HG02678 (cell line): ENCODE measurements around the gene BTG1.
A peak's percentile ranks its signal among the peaks of the same experiment; 100 is the strongest.
"Not testable (repeated sequence)": the region's sequence is repeated elsewhere in the genome, so short reads cannot be mapped to it uniquely, and the experiment has no call there.

Experiments used
- ATAC-seq: cut with Tn5 transposase; IDR thresholded peaks from one replicate; pipeline ENCODE4 v1.9.1; 2021; ENCODE audit warnings: mild to moderate bottlenecking, moderate library complexity; ENCODE audit not compliant: unreplicated experiment

BTG1 gene

DNA sequence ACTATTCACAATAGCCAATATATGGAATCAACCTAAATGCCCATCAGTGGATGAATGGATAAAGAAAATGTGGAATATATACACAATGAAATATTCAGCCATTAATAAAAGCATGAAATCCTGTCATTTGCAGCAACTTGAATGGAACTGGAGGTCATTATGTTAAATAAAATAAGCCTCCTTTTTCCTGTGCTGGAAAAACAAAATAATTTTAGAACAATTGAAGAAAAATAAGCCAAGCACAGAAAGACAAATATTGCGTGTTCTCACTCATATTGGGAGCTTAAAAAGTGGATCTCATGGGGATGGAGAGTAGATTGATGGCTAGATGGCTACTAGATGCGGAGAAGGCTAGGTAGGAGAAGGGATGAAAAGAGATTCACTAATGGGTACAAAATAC lies 6.3 kb upstream of the BTG1 start:
- ATAC-seq, result no peak

DNA sequence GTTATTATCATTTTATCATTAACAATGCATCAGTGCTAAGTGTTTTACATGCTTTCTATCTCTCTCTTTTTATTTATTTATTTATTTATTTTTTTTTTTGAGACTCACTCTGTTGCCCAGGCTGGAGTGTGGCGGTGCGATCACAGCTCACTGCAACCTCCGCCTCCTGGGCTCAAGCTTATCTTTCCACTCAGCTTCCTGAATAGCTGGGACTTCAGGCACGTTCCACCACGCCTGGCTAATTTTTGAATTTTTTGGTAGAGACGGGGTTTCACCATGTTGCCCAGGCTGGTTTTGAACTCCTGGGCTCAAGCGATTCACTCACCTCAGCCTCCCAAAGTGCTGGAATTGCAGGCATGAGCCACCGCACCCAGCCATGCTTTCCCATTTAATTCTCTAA lies 3.9 kb upstream of the BTG1 start:
- ATAC-seq, result no peak

DNA sequence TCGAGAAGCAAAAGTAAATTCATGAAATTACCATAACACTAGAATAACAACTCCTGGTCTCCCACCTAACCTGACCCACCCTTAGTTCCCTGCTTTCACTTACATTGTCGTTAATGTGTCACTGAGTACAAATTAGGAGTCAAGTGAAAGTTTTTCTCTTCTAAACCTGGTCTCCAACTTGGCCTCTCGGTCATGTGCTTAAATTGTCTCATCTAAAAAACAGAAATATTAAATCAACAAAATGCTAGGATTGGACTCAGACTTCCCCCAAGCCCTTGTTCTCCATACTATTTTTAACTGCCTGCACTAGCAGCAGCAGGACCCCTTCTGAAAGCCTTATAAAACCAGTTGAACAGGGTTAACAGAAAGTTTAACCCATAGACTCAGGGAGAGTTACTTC lies 1.8 kb upstream of the BTG1 start:
- no peak for ATAC-seq

DNA sequence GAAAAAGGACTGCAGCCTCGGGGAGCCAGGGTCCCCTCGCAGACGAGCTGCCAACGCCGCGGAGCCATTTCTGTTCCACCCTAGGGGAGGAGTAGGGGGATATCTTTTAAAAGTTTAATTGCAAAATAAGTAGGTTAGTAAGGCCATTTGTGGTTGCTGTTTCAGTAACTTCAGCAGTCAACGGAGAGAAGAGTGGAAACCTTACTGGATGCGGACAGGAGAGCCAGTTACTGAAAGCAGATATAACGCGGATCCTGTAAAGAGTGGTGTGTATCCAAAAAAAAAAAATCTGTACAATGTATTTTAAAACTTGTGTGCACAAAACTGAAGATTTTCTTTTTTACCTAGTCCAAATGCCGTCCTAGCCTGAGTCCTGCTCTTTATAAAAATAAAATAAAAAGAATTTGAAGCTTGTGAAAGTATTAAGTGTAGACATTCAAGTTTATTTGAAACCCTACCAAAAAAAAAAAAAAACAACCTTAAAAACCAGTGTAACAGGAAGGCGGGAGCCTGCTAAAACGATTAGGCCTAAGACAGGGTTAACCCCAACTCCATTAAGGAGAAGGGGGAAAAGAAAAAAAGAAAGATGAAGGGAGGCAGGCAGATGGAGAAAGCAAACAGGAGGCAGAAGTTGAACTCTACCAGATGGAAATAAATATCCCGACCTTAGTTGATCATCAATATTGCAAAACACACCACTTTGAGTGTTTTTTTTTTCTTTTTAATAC lies 1.0 kb upstream of the BTG1 start:
- no peak for ATAC-seq

DNA sequence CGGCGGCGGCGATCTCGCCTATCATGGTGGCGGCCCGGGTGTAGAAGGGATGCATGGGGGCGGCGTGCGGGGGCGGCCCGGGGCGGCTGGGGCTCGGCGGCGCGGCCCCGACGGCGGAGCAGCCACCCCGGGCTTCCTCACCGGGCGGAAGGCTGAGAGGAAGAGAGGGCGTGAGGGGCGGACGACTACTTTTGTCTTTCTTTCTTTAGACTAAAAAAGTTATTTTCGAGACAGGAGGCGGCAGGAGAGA lies 240 bp downstream of the BTG1 start:
- ATAC-seq, result peak; percentile 9

DNA sequence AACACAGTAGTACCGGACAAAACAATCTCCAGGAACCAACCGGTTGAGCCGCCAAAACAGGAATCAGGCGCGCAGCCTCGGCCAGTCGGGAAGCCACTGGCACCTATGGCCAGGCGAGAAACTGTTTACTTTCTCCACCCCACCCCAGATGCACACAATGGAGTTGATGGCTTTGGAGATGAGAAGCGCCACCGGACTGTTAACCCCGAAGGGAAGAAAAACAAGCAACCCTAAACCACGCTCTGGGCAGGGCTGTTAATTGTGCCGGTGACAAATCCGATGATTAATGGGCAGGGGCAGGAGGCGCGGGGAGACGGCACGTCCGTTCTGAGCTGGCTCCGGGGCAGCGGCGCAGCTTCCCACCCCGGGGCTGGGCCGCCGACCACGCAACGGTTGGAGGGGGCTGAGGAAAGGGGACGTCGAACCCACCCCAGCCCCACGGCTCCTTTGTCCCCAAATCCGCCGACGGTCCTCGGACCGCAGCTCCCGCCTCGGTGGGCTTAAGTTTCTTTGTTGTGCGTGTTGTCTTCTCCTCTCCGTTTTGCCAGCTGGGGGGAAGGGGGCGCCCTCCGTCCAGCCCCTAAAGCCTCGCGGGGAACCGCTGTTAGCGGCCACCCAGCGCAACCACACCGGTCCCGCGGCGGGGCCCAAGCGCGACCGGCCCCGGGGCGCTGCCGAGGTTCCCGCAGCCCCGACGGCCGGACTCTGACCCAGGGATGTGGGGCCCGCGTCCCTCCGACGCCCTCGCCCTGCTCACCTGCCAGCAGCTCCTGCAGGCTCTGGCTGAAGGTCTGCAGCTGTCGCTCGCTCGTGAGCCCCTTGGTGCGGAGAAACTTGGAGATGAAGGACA lies 790 bp downstream of the BTG1 start:
- ATAC-seq, result no peak

DNA sequence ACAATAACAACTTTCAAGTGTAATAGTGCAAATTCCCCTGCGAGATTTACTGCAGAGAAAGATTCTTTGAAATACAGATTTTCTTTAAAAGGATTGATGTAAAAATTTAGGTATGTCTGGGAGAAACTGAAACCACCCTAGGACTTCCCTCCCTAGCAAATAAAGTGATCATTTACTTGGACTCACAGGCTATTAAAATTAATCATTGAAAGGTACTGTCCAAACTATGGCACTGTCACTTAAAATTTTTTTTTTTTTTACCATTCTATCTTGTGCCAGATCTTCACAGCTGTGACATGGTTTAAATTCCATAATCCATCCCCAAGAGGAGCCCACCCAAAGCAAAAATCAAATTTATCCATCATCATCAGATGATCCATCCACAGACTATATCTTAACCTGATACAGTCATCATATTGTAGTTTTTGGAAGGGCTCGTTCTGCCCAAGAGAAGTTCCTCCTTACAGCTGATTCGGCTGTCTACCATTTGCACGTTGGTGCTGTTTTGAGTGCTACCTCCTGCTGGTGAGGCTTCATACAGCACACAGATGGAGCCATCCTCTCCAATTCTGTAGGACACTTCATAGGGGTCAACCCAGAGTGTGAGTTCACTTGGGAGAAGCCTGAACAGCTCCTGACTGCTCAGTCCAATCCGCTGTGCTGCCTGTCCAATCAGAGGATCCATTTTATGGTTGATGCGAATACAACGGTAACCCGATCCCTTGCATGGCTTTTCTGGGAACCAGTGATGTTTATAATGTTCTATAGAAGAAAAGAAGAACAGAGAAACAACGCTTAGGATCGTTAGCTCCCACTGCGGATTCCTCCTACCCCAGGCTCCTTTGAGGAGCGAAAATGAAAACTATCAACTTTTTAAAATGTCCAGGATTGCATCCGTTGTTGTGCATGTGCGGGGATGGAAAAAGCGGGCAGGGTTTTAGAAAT lies 1.7 kb downstream of the BTG1 start:
- ATAC-seq, result no peak

DNA sequence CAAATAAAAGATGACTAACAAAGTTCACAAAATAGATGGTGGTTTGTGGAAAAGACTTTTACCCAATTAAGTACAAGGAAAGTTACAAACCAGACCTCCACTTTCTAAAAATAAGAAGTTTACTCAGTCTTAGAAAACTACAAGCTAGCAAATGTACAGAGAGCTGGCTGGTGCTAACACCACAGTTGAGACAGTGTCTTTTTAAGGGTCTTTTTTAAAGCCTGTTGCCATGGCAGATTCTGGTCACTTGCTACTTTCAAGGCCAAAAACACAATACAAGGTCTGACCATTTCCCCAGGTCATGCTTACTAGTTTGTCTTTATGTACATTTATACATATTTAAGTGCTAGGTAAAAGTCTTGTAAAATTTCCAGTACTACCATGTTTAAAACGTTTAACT lies 2.4 kb downstream of the BTG1 start:
- ATAC-seq, result no peak

DNA sequence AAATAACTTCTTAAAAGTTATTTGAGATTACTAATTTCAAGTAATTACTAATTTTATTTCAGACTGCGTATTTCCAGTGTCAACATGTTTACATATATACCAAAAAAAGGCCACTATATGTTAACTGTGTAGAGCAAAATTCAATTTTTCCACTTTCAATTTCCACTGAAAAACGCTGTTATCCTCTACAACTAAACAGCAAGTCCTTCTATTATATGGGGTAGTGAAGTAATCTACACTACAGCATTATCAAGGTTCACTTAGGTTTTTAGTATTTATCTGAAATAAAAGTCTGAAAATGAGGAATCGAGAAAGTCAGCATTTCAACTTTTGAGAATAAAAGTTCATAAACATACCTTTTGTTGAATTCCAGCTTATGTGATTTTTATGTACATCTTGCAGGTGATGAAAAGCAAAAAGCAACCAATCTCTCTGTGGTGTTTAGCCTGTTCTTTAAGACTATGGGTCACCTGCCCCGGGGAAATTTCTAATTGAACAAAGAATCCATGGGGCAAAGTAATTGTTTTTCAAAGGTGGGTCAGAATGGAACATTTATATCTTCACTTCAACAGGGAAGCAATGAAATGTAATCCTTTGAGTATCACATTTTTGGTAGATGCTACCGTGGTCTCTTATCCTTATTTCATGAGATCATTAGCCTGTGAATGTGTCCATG lies 3.3 kb downstream of the BTG1 start:
- no peak for ATAC-seq

DNA sequence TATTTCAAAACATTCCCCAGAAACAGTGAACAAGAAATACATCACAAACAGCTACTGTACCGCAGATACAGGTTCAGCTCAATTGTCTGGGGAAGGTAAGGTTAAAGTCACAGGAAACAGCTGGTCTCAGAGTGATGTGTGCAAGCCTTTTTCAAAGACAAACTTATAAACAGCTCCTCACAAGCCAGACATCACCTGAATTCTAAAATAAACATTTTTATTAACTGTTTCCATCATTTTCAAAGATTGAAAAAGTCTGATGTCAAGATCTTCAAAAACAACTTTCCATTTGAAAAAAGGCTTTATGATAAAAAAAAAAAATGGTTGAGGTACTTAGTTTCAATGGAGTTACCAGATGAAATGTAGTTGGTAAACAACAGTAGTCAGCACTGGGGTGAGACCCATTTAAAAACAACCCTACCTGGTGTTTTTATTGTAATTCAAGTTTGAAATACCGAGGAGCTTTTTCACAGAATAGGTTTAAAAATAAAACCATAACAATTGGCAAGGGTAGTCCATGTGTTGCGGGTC lies 4.0 kb downstream of the BTG1 start:
- ATAC-seq, result no peak

DNA sequence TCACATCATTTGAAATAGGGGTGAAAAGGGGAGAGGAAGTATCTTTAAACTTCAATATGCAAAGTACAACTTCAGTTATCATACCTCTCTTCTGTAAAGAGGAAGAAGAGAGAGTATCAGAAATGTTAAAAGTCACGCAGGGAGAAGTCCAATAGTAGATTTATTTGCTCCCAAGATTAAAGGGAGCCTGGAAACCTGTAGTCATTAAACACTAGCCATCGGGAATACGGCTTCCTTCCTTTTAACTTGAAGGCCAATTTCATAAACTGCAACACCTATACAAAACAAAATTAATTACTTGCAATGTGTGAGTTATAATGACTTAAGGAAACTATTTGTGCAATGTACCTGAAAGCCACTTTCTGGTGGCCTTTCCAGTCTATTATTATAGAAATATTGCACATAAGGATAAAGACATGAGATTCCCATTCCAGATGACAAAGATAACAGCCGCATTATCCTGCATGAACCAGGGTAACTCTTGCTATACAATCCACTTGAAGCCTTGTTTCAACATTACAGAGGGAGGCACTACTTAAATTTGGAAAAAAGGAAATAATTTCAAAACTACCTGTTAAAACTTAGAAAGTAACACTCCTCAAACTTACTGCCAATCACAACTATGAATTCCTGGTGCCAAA lies 4.6 kb downstream of the BTG1 start:
- no peak for ATAC-seq

DNA sequence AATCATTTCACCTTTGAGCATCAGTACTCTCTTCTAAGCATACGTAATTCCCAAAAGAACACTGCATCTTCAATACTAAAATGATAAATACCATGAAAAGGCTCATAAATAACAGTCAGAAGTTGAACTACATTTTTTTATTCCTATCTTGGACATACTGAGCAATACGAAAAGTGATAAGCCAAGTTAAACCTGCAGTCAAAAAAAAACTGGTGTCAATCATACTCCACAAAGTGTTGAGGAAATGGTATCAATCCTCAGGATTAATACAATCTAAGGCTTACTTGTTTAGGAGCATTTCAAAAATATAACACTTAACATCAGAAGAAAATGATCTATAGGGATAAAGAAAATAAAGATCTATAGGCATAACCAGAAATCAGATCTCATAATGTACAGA lies 5.5 kb downstream of the BTG1 start:
- no peak for ATAC-seq

DNA sequence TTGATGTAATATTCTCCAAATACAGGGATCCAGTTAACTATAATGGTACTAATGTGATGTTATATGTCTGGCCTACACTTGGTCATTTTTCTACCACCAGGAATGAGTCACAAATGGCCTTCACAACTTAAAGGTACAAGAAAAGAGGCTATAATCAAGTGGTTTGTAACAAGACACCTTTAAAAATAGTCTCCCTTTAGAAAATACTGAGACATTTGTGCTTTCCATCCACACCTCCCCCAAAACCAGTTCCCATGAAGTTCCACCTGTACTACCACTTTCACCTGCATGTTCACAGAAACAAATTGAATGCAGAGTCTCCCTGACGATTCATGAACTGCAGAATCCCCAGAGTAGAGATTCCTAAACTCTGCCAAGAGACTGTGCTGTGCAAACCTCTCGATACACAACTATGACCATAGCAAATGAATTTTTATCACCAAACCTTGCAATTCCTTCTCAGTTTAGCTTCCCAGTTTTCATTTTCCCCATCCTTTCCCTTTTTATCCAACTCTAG lies 6.0 kb downstream of the BTG1 start:
- ATAC-seq, result no peak

DNA sequence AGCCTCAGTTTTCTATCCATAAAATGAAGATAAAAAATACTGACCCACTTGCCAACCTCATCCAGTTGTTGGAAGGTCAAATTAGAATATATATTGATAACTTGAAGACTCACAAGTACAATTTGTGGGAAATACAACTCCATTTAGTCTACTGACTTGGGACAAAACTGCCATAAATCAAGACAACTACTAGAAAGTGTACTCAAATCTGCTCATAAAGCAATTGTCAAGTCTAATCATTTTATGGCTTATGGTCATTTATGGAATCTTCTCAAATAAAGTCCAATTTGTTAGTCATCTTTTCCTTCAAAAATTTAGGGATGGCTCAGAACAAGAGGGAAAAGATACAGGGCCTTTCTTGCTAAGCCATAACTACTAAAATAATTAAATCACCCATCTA lies 7.0 kb downstream of the BTG1 start:
- no peak for ATAC-seq

DNA sequence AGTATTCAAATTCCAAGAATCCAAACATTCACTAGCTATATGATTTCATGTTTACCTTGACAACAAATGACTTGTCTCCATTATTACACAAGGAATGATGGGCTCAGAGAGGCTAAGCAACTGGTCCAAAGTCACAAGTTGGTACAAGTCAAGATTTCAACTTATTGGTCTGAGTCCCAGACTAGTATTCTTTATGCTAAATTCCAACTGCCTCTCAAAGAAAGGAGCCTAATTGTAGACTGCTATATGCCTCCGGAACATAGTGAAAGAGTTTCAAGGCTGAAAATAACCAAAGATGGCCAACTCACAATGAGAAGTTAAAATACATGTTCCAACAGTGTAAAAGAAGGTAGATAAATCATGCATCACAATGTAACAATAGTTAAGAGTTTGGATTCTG lies 7.5 kb downstream of the BTG1 start:
- ATAC-seq, result no peak

DNA sequence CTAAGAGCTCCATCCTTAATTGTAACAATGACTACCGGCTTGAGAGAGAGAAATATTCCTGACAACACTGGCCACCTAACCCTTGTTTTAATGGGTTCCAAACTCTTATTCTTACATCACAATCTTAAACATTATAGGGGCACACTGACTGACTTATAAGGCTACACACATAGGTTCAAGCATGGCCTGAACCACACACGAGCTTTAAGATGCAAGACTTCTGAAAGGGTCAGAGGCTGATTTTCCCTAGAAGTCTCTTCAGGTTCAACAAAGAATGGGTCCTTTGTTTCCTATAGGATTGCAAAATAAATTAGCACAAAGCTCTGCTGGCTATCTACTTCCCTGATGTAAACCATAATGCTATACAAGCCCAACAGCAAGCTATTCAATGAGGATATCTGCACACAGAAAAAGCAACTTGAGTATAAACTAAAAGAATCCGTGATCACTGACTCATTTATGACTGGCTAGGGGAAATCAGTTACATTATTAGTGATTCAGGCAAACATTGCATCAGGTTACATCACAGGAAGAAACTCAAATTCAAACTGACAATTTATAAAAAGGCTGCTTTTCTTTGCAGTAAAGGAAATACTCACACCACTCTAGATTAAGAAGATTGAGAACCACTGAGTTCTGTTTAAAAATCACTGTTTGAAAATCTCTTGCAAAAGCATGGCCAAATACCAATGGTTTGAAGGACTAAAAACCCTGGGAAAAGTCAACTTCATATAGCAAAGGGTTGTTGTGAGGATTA lies 8.5 kb downstream of the BTG1 start:
- no peak for ATAC-seq

DNA sequence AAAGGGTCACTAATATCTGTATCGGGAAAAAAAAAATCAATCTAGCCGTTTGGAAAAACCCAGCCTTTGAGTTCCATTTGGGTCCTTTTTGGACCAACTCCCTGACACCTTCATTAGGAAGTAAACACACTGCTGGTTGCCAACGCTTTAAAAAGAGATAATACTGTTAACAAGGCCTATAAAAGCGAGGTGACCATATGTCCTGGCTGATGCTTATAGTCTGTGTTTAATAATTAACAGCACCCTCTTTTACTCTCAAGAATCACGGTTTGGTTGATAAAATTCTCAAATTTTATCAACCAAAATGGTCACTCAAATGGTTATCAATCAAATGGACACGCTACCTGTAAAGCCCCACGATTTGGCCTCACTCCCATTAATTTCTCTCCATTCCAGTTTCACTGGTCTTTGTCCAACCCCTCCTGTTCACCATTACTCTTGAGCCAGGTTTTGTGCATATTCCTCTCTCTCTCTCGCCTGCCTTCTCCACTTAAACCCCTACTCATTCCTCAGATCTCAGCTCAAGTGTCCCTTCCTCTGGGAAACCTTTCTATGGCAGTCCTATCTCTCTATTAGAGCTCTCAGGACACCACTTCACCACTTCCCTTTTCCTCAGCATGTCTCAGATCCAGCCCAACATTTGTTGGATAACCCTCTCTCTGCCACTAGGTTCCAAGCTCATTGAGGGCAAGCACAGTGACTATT lies 9.5 kb downstream of the BTG1 start:
- ATAC-seq, result no peak

DNA sequence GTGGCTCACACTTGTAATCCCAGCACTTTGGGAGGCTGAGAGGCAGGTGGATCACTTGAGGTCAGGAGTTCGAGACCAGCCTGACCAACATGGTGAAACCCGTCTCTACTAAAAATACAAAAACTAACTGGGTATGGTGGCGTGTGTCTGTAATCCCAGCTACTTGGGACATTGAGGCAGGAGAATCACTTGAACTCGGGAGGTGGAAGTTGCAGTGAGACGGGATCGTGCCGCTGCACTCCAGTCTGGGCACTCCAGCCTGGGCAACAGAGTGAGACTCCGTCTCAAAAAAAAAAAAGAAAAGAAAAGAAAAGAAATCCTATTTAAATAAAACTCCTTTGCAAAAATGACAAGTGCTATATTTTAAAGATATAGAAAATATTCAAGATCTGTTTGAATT lies 10.1 kb downstream of the BTG1 start:
- ATAC-seq, result not testable (repeated sequence)
